Stimulated activated CD4-positive, alpha-beta T cell treated with anti-CD3 and anti-CD28 coated beads, Interleukin-15, amount 100 ng/mL, for 24 hours (primary cell): ENCODE measurements around the gene UGT1A10.
"Not testable (repeated sequence)": the region's sequence is repeated elsewhere in the genome, so short reads cannot be mapped to it uniquely, and the experiment has no call there.

Experiments
- DNase-seq: peaks from one replicate; pipeline ENCODE4 v3.0.0-alpha.2; 2020

UGT1A10 gene

DNA sequence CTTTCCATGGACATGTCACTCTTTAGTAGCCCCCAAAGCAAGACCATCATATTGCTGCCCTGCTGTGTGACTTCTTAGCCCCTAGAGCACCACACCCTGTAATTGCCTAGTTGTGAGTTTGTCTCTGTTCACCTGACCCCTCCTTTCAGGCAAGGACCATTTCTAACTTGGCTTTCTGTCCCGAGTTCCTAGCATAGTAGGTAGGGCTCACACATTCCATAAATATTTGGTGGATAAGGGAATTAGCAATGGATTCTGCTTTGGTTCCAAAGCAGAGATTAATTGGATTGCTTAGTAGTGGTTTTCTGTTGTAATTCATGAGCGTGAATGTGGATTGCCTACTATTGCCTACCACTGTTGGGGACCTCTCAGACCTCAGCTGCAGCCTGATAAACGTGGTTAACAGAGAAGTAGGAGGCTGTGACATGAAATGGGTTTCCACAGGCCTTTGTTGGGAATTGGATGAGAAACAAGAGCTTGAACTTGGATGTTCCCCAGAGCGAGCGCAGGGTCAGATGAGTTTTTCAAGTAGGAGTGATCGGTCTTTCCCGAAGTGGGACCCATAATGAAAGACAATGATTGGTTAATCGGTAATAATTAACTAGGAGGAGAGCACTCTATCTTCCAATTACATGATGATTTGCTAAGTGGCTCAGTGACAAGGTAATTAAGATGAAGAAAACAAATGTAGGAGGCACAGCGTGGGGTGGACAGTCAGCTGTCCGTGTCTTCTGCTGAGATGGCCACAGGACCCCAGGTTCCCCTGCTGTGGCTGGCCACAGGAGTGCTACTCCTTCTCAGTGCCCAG is 110.4 kb downstream of the UGT1A10 start:
- DNase-seq, result no peak

DNA sequence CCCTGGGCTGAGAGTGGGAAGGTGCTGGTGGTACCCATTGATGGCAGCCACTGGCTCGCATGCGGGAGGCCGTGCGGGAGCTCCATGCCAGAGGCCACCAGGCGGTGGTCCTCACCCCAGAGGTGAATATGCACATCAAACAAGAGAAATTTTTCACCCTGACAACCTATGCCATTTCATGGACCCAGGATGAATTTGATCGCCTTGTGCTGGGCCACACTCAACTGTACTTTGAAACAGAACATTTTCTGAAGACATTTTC is 111.0 kb downstream of the UGT1A10 start:
- no peak for DNase-seq

DNA sequence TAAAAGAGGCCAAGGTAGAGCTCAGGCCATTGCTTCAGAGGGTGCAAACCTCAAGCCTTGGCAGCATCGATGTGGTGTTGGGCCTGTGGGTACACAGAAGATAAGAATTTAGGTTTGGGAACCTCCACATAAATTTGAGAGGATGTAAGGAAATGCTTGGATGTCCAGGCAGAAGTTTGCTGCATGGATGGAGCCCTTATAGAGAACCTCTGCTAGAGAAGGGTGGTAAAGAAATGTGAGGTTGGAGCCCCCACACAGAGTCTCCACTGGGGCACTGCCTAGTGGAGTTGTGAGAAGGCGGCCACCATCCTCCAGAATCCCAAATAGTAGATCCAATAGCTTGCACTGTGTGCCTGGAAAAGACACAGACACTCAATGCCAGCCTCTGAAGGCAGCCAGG is 114.4 kb downstream of the UGT1A10 start:
- not testable (repeated sequence) for DNase-seq

DNA sequence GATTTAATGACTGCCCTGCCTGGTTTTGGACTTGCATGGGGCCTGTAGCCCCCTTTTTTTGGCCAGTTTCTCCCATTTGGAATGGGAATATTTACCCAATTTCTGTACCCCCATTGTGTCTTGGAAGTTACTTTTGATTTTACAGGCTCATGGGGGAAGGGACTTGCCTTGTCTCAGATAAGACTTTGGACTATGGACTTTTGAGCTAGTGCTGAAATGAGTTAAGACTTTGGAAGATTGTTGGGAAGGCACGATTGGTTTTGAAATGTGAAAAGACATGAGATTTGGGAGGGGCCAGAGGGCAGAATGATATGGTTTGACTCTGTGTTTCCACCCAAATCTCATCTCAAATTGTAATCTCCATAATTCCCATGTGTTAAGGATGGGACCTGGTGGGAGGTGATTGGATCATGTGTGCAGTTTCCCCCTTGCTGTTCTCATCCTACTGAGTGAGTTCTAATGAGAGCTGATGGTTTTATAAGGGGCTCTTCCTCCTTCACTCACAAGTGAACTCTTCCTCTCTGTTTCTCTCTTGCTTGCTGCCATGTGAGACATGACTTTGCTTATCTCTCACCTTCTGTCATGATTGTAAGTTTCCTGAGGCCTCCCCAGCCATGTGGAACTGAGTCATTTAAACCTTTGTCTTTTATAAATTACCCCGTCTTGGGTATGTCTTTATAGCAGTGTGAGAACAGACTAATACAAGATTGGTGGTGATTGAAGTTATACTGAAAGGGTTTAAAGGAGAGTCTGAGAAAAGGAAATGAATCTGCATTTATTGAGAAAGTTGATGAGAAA is 115.2 kb downstream of the UGT1A10 start:
- DNase-seq, result not testable (repeated sequence)

DNA sequence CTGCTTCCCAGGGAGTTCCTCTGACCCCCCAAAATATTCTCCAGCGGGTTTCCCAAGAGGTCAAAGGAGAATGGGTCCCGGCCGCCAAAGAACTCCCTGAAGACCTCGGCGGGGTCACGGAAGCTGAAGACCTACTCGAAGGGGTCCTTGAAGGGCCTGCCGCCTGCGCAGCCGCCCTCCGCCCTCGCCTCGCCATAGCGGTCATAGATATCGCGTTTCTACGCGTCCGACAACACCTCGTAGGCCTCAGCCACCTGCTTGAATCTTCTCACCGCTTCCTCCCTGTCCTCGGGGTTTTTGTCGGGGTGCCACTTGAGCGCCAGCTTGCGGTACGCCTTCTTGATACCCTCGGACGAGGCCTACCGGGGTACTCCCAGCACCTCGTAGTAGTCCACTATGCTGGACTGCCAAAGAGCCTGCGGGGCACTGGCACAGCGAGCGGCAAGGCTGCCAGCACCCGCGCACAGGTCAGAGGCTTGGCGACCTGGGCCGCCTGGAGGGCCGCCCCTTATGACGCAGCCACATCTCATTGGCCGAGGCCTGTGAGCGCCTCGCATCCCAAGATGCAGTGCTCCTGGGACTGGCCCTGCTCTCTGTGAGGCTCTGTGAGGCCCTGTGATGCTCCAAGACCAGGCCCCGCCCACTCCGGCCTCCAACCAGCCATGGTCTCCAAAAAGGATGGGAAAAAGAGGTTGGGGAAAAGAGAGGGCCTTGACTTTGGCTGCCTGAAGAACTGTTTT is 118.8 kb downstream of the UGT1A10 start:
- DNase-seq, result no peak

DNA sequence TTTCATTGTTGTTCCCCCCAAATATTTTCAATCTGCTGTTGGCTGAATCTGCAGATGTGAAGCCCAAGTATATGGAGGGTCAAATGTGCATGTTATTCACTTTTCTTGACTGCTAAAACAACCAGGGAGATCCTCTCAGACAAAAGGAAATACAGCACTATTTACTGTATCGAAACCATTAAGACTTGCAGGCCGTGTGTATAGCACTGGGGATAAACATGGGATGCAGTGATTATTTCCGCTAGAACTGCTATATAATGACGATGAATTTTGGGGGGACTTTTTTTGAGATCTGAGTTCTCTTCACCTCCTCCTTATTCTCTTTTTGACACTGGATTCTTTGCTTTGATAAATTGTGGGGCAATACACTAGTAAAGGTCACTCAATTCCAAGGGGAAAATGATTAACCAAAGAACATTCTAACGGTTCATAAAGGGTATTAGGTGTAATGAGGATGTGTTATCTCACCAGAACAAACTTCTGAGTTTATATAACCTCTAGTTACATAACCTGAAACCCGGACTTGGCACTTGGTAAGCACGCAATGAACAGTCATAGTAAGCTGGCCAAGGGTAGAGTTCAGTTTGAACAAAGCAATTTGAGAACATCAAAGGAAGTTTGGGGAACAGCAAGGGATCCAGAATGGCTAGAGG is 120.3 kb downstream of the UGT1A10 start:
- no peak for DNase-seq

DNA sequence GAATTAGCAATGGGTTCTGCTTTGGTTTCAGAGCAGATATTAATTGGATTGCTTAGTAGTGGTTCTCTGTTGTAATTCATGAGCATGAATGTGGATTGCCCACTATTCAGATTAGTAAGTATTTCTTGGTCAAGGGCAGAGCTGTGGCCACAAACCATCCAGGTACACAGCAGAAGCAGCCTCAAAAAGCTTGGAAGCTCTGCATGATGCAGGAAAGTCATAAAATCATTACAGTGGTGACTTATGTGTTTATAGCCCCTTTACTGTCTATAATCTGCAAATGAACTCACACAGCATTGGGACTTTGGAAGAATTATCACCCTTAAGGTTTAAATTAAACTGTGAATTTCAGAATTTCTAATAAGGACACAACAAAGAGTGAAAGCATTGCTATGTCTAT is 121.9 kb downstream of the UGT1A10 start:
- no peak for DNase-seq

DNA sequence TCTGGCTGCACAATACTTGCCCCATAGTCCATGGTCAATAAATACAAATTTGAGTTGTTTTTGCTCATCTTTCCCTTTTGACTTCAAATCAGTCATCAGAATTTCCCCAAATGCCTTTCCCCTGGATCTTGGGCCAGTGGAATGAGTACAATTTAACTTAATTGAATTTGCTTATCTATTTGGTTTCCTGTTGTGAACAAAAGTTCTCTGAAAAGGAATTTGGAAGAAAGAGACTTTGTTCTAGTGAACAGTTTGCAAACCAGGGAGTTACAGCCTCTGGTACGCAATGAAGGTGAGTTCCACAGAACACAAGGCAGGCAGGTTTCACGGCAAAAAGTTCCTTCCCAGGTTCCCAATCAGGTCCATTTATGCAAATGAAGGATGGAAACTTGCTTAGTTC is 122.6 kb downstream of the UGT1A10 start:
- no peak for DNase-seq

DNA sequence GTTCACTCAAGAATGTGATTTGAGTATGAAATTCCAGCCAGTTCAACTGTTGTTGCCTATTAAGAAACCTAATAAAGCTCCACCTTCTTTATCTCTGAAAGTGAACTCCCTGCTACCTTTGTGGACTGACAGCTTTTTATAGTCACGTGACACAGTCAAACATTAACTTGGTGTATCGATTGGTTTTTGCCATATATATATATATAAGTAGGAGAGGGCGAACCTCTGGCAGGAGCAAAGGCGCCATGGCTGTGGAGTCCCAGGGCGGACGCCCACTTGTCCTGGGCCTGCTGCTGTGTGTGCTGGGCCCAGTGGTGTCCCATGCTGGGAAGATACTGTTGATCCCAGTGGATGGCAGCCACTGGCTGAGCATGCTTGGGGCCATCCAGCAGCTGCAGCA is 123.8 kb downstream of the UGT1A10 start, which contains the start of gene UGT1A1:
UGT1A1 (plus strand) TSS at position 228 of the 400 bp plus-strand sequence; CDS start at position 246, 18 bp downstream.
- DNase-seq, result no peak

DNA sequence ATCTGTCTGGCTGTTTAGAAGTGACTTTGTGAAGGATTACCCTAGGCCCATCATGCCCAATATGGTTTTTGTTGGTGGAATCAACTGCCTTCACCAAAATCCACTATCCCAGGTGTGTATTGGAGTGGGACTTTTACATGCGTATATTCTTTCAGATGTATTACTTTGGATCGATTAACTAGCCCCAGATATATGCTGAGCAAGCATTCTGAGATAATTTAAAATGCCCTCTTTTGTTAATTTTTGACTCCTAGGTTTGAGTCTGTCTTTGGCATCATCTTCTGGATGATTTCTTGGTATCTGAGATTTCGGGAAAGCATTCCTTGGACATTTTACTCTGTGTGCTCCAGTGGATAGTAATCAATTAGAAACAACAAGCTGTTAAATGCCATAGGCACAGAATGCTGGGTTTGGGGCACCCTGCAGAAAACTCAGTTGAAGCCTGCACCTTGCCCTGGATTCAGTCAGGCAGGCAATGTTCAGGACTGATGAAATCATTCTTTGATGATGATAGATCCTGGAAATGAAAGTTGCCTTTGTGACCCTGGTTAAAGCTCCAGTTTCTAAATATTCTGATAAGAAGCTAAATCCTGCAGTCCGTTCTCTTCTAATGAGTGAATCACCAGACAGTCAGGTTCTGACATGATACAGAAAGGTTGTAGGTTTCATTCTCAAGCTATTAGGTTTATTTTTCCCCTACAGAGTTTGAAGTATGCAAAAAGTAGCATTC is 125.0 kb downstream of the UGT1A10 start:
- DNase-seq, result no peak

DNA sequence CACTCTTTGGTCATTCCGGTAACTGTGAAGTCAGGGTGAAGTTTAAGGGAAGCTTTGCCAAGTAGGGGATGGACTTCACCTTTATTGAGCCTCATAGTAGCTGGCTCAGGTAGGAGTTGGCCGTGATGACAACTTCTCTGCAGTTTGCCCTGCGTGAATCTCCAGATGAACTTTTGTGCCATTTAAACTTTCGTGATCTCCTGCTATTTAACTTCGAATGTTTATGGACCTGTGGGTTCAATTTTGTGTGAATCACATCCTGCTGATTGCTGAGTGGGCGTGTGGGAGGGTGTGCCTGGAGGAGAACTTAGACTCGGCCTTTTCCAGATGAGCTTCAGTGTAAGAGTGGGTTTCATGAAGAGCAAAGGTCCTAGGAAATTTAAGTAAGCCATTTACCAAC is 128.0 kb downstream of the UGT1A10 start:
- no peak for DNase-seq

DNA sequence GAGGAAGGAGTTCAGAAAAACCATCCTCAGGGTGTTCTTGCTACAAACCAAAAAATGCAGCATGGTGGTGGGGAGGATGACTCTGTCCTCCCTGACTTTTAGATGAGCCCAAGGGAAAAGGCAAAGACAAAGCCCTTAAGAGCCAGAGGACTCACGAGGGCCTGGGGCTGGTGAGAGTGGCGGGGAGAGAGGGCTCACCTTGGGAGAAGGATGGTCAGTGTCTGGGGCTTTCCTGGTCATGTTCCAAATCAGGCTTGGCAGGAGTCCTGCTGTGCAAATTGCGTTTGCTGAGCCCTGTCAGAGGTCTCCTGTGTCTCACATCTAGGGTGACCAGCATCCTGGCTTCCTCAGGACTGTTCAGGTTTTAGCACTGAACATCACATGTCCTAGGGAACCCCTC is 128.5 kb downstream of the UGT1A10 start:
- no peak for DNase-seq

DNA sequence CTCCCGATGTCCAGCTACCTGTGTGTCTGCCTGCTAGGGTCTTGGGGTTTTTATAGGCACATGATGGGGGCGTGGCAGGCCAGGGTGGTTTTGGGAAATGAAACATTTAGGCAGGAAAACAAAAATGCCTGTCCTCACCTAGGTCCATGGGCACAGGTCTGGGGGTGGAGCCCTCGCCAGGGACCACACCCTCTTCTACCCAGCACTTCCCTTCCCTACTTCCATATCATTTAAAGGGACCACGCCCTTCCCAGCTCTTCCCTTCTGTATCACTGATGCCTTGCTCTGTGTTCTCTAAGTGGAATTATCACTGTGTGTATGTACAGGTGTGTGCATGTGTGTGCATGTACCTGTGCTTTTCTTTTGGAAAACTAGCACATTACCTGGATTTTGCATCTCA is 130.2 kb downstream of the UGT1A10 start:
- no peak for DNase-seq

DNA sequence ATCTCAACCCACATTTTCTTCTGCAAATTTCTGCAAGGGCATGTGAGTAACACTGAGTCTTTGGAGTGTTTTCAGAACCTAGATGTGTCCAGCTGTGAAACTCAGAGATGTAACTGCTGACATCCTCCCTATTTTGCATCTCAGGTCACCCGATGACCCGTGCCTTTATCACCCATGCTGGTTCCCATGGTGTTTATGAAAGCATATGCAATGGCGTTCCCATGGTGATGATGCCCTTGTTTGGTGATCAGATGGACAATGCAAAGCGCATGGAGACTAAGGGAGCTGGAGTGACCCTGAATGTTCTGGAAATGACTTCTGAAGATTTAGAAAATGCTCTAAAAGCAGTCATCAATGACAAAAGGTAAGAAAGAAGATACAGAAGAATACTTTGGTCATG is 131.8 kb downstream of the UGT1A10 start:
- no peak for DNase-seq

DNA sequence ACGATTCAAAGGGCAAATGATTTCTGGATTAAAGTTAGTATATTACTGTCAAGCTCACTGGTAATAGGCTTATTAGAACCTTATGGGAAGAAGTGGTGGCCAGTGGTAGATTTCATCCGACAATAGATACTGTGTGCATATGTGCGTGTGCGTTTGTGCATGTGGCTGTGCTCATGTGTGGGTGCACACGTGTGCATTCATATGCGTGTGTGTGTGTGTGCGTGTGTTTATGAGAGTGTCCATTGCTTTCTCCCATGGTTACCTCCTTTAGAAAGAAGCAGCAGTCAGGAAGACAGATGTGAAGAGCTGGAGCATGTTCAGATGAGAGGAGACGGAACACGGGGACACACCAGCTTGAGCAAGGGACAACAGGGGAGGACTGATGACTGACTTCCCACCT is 133.0 kb downstream of the UGT1A10 start:
- DNase-seq, result no peak

DNA sequence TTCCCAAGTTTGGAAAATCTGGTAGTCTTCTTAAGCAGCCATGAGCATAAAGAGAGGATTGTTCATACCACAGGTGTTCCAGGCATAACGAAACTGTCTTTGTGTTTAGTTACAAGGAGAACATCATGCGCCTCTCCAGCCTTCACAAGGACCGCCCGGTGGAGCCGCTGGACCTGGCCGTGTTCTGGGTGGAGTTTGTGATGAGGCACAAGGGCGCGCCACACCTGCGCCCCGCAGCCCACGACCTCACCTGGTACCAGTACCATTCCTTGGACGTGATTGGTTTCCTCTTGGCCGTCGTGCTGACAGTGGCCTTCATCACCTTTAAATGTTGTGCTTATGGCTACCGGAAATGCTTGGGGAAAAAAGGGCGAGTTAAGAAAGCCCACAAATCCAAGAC is 135.9 kb downstream of the UGT1A10 start:
- DNase-seq, result no peak

DNA sequence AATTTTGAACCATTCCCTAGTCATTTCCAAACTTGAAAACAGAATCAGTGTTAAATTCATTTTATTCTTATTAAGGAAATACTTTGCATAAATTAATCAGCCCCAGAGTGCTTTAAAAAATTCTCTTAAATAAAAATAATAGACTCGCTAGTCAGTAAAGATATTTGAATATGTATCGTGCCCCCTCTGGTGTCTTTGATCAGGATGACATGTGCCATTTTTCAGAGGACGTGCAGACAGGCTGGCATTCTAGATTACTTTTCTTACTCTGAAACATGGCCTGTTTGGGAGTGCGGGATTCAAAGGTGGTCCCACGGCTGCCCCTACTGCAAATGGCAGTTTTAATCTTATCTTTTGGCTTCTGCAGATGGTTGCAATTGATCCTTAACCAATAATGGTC is 136.3 kb downstream of the UGT1A10 start:
- DNase-seq, result no peak

DNA sequence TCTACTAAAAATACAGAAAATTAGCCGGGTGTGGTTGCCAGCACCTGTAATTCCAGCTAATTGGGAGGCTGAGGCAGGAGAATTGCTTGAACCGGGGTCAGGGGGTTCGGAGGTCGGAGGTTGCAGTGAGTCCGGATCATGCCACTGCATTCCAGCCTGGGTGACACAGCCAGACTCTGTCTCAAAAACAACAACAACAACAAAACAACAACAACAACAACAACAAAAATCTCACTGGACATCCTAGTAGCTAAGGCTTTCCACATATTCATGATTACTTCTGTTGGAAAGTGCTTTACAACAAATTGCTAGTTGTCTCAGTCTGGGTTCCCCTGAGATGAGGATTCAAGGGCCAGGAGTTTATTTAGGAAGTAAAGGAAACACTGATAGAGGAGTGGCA is 137.6 kb downstream of the UGT1A10 start:
- no peak for DNase-seq

DNA sequence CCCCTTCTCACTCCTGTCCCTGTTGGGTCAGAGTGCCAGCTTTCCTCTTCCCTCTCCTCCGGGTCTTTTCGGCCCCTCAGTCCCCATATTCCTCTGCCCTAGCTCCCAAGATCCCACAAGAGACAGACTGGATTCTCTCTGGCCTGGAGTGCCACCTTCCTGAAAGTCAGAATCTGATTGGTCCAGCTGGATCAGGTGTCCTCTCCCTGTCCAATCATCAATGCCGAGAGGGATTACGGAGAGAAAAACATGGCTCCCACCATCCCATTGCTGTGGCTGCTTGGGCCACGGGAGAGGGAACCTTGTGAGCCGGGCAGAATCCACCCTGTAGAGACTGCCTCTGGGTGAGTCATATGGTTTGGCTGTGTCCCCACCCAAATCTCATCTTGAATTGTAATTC is 139.2 kb downstream of the UGT1A10 start:
- no peak for DNase-seq

DNA sequence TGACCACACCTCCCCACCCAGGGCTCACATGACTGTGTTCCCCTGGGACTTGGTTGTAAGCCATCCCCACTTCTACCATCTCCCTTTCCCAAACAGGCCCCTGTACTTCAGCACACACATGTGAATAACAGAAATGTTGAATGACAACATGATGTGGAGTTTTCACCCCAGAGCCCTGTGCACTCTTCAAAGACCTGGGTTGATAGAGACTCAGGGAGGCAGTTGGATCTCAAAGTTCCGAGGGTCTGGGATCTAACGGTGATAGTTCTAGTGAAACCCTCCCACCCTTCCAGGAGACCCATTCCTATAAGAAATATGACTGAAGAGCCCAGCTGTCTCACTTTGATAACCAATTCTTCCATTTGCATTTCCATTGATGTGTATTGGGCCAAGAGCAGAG is 141.8 kb downstream of the UGT1A10 start, which contains the start of gene MROH2A:
MROH2A (plus strand) TSS at position 301 of the 400 bp plus-strand sequence. CDS start 1,029 bp downstream, outside the sequence.
- no peak for DNase-seq

DNA sequence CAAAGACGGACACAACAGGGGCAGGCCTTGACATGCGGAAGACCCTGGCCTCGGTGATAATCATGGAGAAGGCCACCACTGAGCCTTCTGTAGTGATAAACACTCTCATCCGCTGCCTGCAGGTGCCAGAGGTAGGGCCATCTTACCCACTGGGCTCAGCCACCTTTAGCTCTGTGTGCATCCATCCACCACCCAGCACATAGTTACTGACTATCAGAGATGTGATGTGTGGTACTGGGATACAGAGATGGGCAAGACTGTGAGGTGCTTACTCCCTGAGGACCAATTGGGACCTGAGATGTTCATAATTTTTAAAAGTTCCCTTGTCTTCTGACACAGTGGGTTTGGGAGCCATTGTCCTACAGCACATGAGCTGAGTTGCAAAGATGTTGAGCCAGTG is 143.5 kb downstream of the UGT1A10 start:
- DNase-seq, result no peak

DNA sequence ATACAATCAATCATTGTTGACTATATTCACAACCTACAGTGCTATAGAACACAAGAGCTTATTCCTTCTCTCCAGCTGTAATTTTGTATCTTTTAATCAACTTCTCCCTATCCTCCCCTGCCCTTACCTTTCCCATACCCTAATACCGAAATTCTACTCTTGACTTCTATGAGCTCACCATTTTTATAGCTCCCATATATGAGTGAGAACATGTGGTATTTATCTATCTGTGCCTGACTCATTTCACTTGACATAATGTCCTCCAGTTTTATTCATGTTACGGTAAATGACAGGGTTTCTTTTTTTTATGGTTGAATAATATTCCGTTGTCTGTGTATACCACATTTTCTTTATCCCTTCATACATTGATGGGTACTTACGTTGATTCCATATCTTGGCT is 144.5 kb downstream of the UGT1A10 start:
- DNase-seq, result no peak
